HEK293 (cell line): ENCODE results near the gene EPOP.

Experiments
- CTCF ChIA-PET: fragments of 350-600 bp; formaldehyde crosslinking; extraction: SDS; loops from one replicate; lab custom pipeline; 2021; ENCODE audit warnings: antibody characterized with exemption; lab: Yijun Ruan, JAX
- POLR2A ChIA-PET: fragments of 300-600 bp; formaldehyde crosslinking; extraction: SDS; loops from one replicate; lab custom pipeline; 2020; ENCODE audit warnings: antibody characterized with exemption, inconsistent platforms; lab: Yijun Ruan, JAX
- H3K27ac ChIP-seq: fragments of 200-500 bp; sonication (Bioruptor generic); 2 replicates; pipeline ENCODE4 v1.5.1; 2014; ENCODE audit warnings: low read depth, low read length, control low read depth, inconsistent platforms; ENCODE audit errors: extremely low read depth
- H3K36me3 ChIP-seq, 2 experiments: fragments of 200-500 bp in 1 of 2; sonication (Bioruptor generic) in 1 of 2; 1 replicate in 1 of 2; 2 replicates in 1 of 2; pipeline ENCODE4 v1.5.1; 2014 to 2017; ENCODE audit warnings: inconsistent platforms in 2 of 2, low read length in 2 of 2; ENCODE audit not compliant: control insufficient read depth in 2 of 2, insufficient read depth in 1 of 2
- H3K4me1 ChIP-seq: fragments of 200-500 bp; sonication (Bioruptor generic); 2 replicates; pipeline ENCODE4 v1.5.1; 2014; ENCODE audit warnings: mild to moderate bottlenecking, low read length, inconsistent platforms; ENCODE audit not compliant: control insufficient read depth, insufficient read depth
- H3K4me3 ChIP-seq: 2 replicates; pipeline ENCODE4 v1.5.1; 2011; ENCODE audit warnings: low read depth, mild to moderate bottlenecking, control low read depth, low read length, moderate library complexity
- H3K9me3 ChIP-seq: fragments of 200-500 bp; sonication (Bioruptor generic); 2 replicates; pipeline ENCODE4 v1.5.1; 2014; ENCODE audit warnings: low read depth, low read length, inconsistent platforms; ENCODE audit not compliant: control insufficient read depth, insufficient read depth
- BCL11A ChIP-seq: fragments of 450-650 bp; formaldehyde crosslinking; IDR thresholded peaks from 2 replicates; pipeline ENCODE4 v1.5.1; 2016; ENCODE audit warnings: low read depth, missing biosample characterization, missing genetic modification characterization
- HOXC10 ChIP-seq: sonication (generic); formaldehyde crosslinking; IDR thresholded peaks from 2 replicates; pipeline ENCODE4 v1.8.1; 2023; ENCODE audit warnings: mild to moderate bottlenecking, missing genetic modification reagents
- SCRT2 ChIP-seq: fragments of 450-650 bp; formaldehyde crosslinking; IDR thresholded peaks from 2 replicates; pipeline ENCODE4 v1.5.1; 2016; ENCODE audit warnings: missing biosample characterization, missing genetic modification characterization
- TSHZ1 ChIP-seq: fragments of 450-650 bp; formaldehyde crosslinking; IDR thresholded peaks from 2 replicates; pipeline ENCODE4 v1.5.1; 2016; ENCODE audit warnings: missing biosample characterization, missing genetic modification characterization, borderline replicate concordance
- YY1 ChIP-seq: fragments of 450-650 bp; formaldehyde crosslinking; IDR thresholded peaks from 2 replicates; pipeline ENCODE4 v1.5.1; 2018; ENCODE audit warnings: missing biosample characterization, missing genetic modification characterization
- ZBTB17 ChIP-seq: fragments of 450-650 bp; formaldehyde crosslinking; IDR thresholded peaks from 2 replicates; pipeline ENCODE4 v1.5.1; 2016; ENCODE audit warnings: missing biosample characterization, missing genetic modification characterization
- ZBTB20 ChIP-seq: fragments of 450-650 bp; formaldehyde crosslinking; IDR thresholded peaks from 2 replicates; pipeline ENCODE4 v1.5.1; 2016; ENCODE audit warnings: missing biosample characterization, missing genetic modification characterization
- ZBTB44 ChIP-seq: fragments of 450-650 bp; IDR thresholded peaks from 2 replicates; pipeline ENCODE4 v1.5.1; 2018; ENCODE audit warnings: missing biosample characterization, mild to moderate bottlenecking, missing genetic modification characterization
- ZNF140 ChIP-seq: fragments of 450-650 bp; formaldehyde crosslinking; IDR thresholded peaks from 2 replicates; pipeline ENCODE4 v1.5.1; 2016; ENCODE audit warnings: missing biosample characterization, missing genetic modification characterization
- ZNF155 ChIP-seq: fragments of 450-650 bp; formaldehyde crosslinking; IDR thresholded peaks from 2 replicates; pipeline ENCODE4 v1.5.1; 2016; ENCODE audit warnings: missing biosample characterization, missing genetic modification characterization
- ZNF19 ChIP-seq: fragments of 450-650 bp; formaldehyde crosslinking; IDR thresholded peaks from 2 replicates; pipeline ENCODE4; 2016; ENCODE audit warnings: missing biosample characterization, missing genetic modification characterization, low read depth
- ZNF24 ChIP-seq: fragments of 450-650 bp; formaldehyde crosslinking; IDR thresholded peaks from 2 replicates; pipeline ENCODE4 v1.5.1; 2016; ENCODE audit warnings: missing biosample characterization, missing genetic modification characterization
- ZNF366 ChIP-seq: fragments of 450-650 bp; formaldehyde crosslinking; conservative IDR thresholded peaks from 2 replicates; pipeline ENCODE4 v1.5.1; 2016; ENCODE audit warnings: missing biosample characterization, missing genetic modification characterization
- ZNF580 ChIP-seq: fragments of 450-650 bp; formaldehyde crosslinking; IDR thresholded peaks from 2 replicates; pipeline ENCODE4 v1.5.1; 2016; ENCODE audit warnings: missing biosample characterization, missing genetic modification characterization
- ZNF768 ChIP-seq: fragments of 450-650 bp; formaldehyde crosslinking; IDR thresholded peaks from 2 replicates; pipeline ENCODE4 v1.5.1; 2018; ENCODE audit warnings: missing biosample characterization, mild to moderate bottlenecking, missing genetic modification characterization
- ZSCAN16 ChIP-seq: fragments of 450-650 bp; formaldehyde crosslinking; IDR thresholded peaks from 2 replicates; pipeline ENCODE4 v1.5.1; 2016; ENCODE audit warnings: missing biosample characterization, missing genetic modification characterization
- ZSCAN30 ChIP-seq: fragments of 450-650 bp; IDR thresholded peaks from 2 replicates; pipeline ENCODE4 v1.5.1; 2018; ENCODE audit warnings: missing biosample characterization, mild to moderate bottlenecking, missing genetic modification characterization, moderate library complexity
- ZSCAN4 ChIP-seq: fragments of 450-650 bp; formaldehyde crosslinking; IDR thresholded peaks from 2 replicates; pipeline ENCODE4 v1.5.1; 2017; ENCODE audit warnings: missing biosample characterization, missing genetic modification characterization
- ZSCAN5A ChIP-seq: fragments of 450-650 bp; formaldehyde crosslinking; IDR thresholded peaks from 2 replicates; pipeline ENCODE4 v1.5.1; 2016; ENCODE audit warnings: missing biosample characterization, missing genetic modification characterization

The EPOP gene

GRCh38 chr17:38702916-38703741, 28.4 kb upstream of the EPOP start:
- peaks cover 10% of the 10 kb centered on the region for H3K4me1 ChIP-seq
- CTCF ChIA-PET = interaction anchor here (0.6 to 1.0 kb wide), 3 partner anchors 21 to 161 kb away, joined by 3 read pairs; no protein-coding TSS in a partner anchor

More at GRCh38 chr17:38702916-38703741, 28.4 kb upstream of the EPOP start:
- no peaks in the 10 kb centered on the region for H3K9me3 ChIP-seq
- H3K4me3 ChIP-seq = peak overlapping the region; percentile 60
- peak overlapping the region; percentile 76 for H3K27ac ChIP-seq
- POLR2A ChIA-PET = interaction anchor here (0.5 to 2.2 kb wide), 4 partner anchors 12 to 250 kb away, joined by 3 to 20 read pairs (median 6); partner anchors contain the start of gene PSMB3
- H3K36me3 ChIP-seq = peaks cover 3 to 10% of the 10 kb centered on the region in 2 experiments; a peak in 1 of 3 replicates
- TF ChIP-seq TSHZ1 (tag by site-specific recombination) (no peak), ZNF366 (0 out of 2 replicates have a peak, but pooled peaks have one; percentile 9), ZSCAN5A (tag by site-specific recombination) (0 out of 2 replicates have a peak, but pooled peaks have one; percentile 31), ZNF140 (tag by site-specific recombination) (no peak), ZBTB44 (tag by site-specific recombination) (no peak), ZNF24 (tag by site-specific recombination) (peak; percentile 5; the same call in 1 of the 2 replicates), ZNF155 (tag by site-specific recombination) (no peak), ZSCAN30 (tag by site-specific recombination) (peak; percentile 71), ZBTB20 (peak; percentile 13; the same call in 1 of the 2 replicates), ZBTB17 (tag by site-specific recombination) (0 out of 2 replicates have a peak, but pooled peaks have one; percentile 0), HOXC10 (peak; percentile 57; the same call in 1 of the 2 replicates), SCRT2 (tag by site-specific recombination) (peak; percentile 8; the same call in 1 of the 2 replicates), BCL11A (peak; percentile 23; the same call in 1 of the 2 replicates), ZNF580 (tag by site-specific recombination) (peak; percentile 72; the same call in 1 of the 2 replicates), ZSCAN16 (peak; percentile 84), YY1 (tag by site-specific recombination) (no peak), ZNF768 (tag by site-specific recombination) (0 out of 2 replicates have a peak, but pooled peaks have one; percentile 49), ZSCAN4 (tag by site-specific recombination) (0 out of 2 replicates have a peak, but pooled peaks have one; percentile 22), ZNF19 (tag by site-specific recombination) (no peak)
- TF ChIP-seq, all 188 proteins: peak for 13
